ENCODE measurements around the gene HNRNPU. TPM values are rescaled to one million over a fixed set of nuclear protein-coding genes. Genes with fewer than 3 reads are reported as not detected.

HNRNPU gene
- total and polyA plus RNA-seq, 11 donors: 85.6 to 218 (median 167) TPM

- Histone ChIP-seq H3K27me3 (no peaks in the 10 kb centered on the region), H3K36me3 (no peaks in the 10 kb centered on the region), H3K4me3 (no peak overlapping the region), H3K27ac (no peak overlapping the region), H3K4me1 (peaks cover 0 to 3% (median 0%) of the 10 kb centered on the region in 12 donors), H3K9me3 (no peaks in the 10 kb centered on the region)
- TF ChIP-seq POLR2A (IDR thresholded peaks at IDR 0.05): no peak
- TF ChIP-seq, protein P1, sequence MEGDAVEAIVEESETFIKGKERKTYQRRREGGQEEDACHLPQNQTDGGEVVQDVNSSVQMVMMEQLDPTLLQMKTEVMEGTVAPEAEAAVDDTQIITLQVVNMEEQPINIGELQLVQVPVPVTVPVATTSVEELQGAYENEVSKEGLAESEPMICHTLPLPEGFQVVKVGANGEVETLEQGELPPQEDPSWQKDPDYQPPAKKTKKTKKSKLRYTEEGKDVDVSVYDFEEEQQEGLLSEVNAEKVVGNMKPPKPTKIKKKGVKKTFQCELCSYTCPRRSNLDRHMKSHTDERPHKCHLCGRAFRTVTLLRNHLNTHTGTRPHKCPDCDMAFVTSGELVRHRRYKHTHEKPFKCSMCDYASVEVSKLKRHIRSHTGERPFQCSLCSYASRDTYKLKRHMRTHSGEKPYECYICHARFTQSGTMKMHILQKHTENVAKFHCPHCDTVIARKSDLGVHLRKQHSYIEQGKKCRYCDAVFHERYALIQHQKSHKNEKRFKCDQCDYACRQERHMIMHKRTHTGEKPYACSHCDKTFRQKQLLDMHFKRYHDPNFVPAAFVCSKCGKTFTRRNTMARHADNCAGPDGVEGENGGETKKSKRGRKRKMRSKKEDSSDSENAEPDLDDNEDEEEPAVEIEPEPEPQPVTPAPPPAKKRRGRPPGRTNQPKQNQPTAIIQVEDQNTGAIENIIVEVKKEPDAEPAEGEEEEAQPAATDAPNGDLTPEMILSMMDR (IDR thresholded peaks at IDR 0.05): no peak
- ATAC-seq: no peak
- no peak for DNase-seq
- intact Hi-C loops (cut with DNase I): no loop called here
- 64 to 74% (median 66%) methylated on average over 6 of the region's 6 CpGs for WGBS, 4 donors
Observed at GRCh38 chr1:244901400-244902015, 37.2 kb upstream of the HNRNPU start.

DNA sequence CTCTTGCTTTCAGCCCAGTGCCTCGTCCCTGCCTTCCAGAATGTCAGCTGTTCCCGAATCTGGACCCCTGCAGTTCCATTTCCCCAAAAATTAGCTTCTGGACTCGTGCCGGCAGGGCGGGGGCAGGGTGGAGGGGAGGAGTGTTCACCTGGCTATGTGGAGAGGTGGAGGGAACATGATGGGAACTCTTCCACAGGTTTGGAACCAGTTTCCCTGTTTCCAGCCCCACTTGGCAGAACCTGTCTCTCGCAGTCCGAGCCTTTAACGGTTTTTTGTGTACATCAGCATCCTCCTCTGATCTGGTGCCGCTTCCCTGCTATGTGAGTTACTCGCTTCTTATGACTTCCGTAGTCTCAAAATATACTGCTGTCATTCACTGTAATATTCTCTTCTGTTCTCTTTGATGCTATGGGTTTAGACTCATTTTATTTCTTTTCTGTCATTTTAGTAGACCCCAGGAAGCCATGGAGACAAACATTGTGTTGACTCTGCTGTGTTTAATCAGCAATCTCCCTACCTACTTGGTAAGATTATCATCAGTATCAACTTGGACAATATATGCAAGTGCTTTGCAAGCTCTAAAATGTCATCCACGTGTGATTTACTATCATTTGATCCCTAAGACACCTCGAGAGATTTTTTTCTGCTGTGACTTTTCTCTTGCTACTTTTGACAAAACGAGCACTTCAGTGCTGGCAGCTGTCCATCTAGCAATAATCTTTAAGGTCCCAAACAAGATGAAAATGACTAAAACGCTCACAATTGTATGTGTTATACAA lies 33.3 kb upstream of the HNRNPU start:
- intact Hi-C loops (cut with DNase I): no loop called here
- no peaks in the 10 kb centered on the region for H3K27me3 ChIP-seq
- H3K4me1 ChIP-seq: peaks cover 0 to 3% (median 0%) of the 10 kb centered on the region in 12 donors
- no peaks in the 10 kb centered on the region for H3K9me3 ChIP-seq
- whole genome bisulfite sequencing, 4 donors: 83 to 85% (median 84%) methylated on average over 15 of the region's 15 CpGs
- no peak overlapping the region for H3K27ac ChIP-seq
- DNase-seq (no peak), ATAC-seq (no peak)
- H3K36me3 ChIP-seq: no peaks in the 10 kb centered on the region
- TF ChIP-seq, protein P1 (IDR thresholded peaks at IDR 0.05): no peak
- no peak for TF ChIP-seq POLR2A (IDR thresholded peaks at IDR 0.05)
- no peak overlapping the region for H3K4me3 ChIP-seq

GRCh38 chr1:244896550-244896949 lies 32.2 kb upstream of the HNRNPU start:
- Histone ChIP-seq H3K4me1 (peaks cover 0 to 3% (median 0%) of the 10 kb centered on the region in 12 donors), H3K27ac (no peak overlapping the region), H3K4me3 (no peak overlapping the region), H3K36me3 (no peaks in the 10 kb centered on the region), H3K9me3 (no peaks in the 10 kb centered on the region), H3K27me3 (no peaks in the 10 kb centered on the region)
- WGBS, 4 donors: 56 to 70% (median 66%) methylated on average over 3 of the region's 3 CpGs
- no peak for DNase-seq
- intact Hi-C loops (cut with DNase I): no loop called here
- no peak for ATAC-seq
- no peak for TF ChIP-seq POLR2A (IDR thresholded peaks at IDR 0.05)
- TF ChIP-seq, protein P1 (IDR thresholded peaks at IDR 0.05): no peak

DNA sequence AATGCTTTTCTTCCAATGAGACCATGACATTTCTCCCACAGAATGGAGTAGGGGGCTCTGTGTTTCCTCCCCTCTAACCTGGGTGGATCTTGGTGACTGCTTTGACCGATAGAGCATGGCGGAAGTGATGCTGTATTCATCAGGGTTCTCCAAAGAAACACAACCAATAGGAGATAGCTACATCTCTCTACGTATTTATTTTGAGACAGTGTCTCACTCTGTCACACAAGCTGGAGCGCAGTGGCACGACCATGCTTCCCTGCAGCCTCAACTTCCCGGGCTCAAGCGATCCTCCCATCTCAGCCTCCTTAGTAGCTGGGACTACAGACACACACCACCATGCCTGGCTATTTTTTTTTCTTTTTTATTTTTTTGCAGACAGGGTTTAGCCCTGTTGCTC lies 29.5 kb upstream of the HNRNPU start:
- 90 to 94% (median 93%) methylated on average over 7 of the region's 7 CpGs for WGBS, 4 donors
- no peak for DNase-seq
- no peak for TF ChIP-seq POLR2A (IDR thresholded peaks at IDR 0.05)
- TF ChIP-seq, protein P1 (IDR thresholded peaks at IDR 0.05): no peak
- Histone ChIP-seq H3K36me3 (no peaks in the 10 kb centered on the region), H3K4me1 (no peaks in the 10 kb centered on the region), H3K27me3 (no peaks in the 10 kb centered on the region), H3K4me3 (no peak overlapping the region), H3K27ac (no peak overlapping the region), H3K9me3 (no peaks in the 10 kb centered on the region)
- intact Hi-C loops (cut with DNase I): no loop called here
- ATAC-seq: no peak
